ENCODE data around the gene LAIR2.
A peak's percentile ranks its signal among the peaks of the same experiment; 100 is the strongest.

The LAIR2 gene

GRCh38 chr19:54470991-54471782 lies 31.4 kb upstream of the LAIR2 start:
- no peaks in the 10 kb centered on the region for H3K9me3 ChIP-seq (ENCODE audit: severe bottlenecking)
- H3K4me3 ChIP-seq (ENCODE audit: low read depth, low read length): peak overlapping the region; percentile 37
- H3K27me3 ChIP-seq (ENCODE audit: insufficient read depth, low read depth, severe bottlenecking): peaks cover 43% of the 10 kb centered on the region
- H3K27ac ChIP-seq: no peak overlapping the region
- no peaks in the 10 kb centered on the region for H3K36me3 ChIP-seq
- TF ChIP-seq CTCF (IDR thresholded peaks at IDR 0.05; ENCODE audit: low read depth, low read length): no peak
- no peak for DNase-seq

GRCh38 chr19:54473071-54473891 lies 29.4 kb upstream of the LAIR2 start, which contains the start of gene CDC42EP5:
Gene CDC42EP5 (minus strand): TSS chr19:54473296. CDS start chr19:54465547, 7,749 bp downstream.
- Histone ChIP-seq H3K36me3 (no peaks in the 10 kb centered on the region), H3K4me3 (ENCODE audit: low read depth, low read length) (no peak within 1 kb of the TSS), H3K27me3 (ENCODE audit: insufficient read depth, low read depth, severe bottlenecking) (peaks cover 49% of the 10 kb centered on the region), H3K27ac (no peak within 1 kb of the TSS), H3K9me3 (ENCODE audit: severe bottlenecking) (peaks cover 3% of the 10 kb centered on the region)
- no peak for DNase-seq
- TF ChIP-seq CTCF (IDR thresholded peaks at IDR 0.05; ENCODE audit: low read depth, low read length): no peak

- no peak overlapping the region for H3K4me3 ChIP-seq (ENCODE audit: low read depth, low read length)
- H3K27ac ChIP-seq: no peak overlapping the region
- TF ChIP-seq CTCF (IDR thresholded peaks at IDR 0.05; ENCODE audit: low read depth, low read length): no peak
- no peak for DNase-seq
- peaks cover 3% of the 10 kb centered on the region for H3K9me3 ChIP-seq (ENCODE audit: severe bottlenecking)
- H3K36me3 ChIP-seq: no peaks in the 10 kb centered on the region
- peaks cover 53% of the 10 kb centered on the region for H3K27me3 ChIP-seq (ENCODE audit: insufficient read depth, low read depth, severe bottlenecking)
Observed at GRCh38 chr19:54473892-54474372, 28.7 kb upstream of the LAIR2 start.

- Histone ChIP-seq H3K27me3 (ENCODE audit: insufficient read depth, low read depth, severe bottlenecking) (peaks cover 53% of the 10 kb centered on the region), H3K4me3 (ENCODE audit: low read depth, low read length) (no peak overlapping the region), H3K9me3 (ENCODE audit: severe bottlenecking) (peaks cover 3% of the 10 kb centered on the region), H3K36me3 (no peaks in the 10 kb centered on the region), H3K27ac (no peak overlapping the region)
- DNase-seq: no peak
- no peak for TF ChIP-seq CTCF (IDR thresholded peaks at IDR 0.05; ENCODE audit: low read depth, low read length)
Observed at GRCh38 chr19:54475706-54476105, 26.9 kb upstream of the LAIR2 start.

GRCh38 chr19:54477650-54478049 lies 25.0 kb upstream of the LAIR2 start:
- H3K27me3 ChIP-seq (ENCODE audit: insufficient read depth, low read depth, severe bottlenecking): peaks cover 63% of the 10 kb centered on the region

More at GRCh38 chr19:54477650-54478049, 25.0 kb upstream of the LAIR2 start:
- peaks cover 3% of the 10 kb centered on the region for H3K9me3 ChIP-seq (ENCODE audit: severe bottlenecking)
- DNase-seq: no peak
- peak; percentile 38; the same call in 1 of the 2 replicates for TF ChIP-seq CTCF (IDR thresholded peaks at IDR 0.05; ENCODE audit: low read depth, low read length)
- H3K4me3 ChIP-seq (ENCODE audit: low read depth, low read length): no peak overlapping the region
- no peaks in the 10 kb centered on the region for H3K36me3 ChIP-seq
- no peak overlapping the region for H3K27ac ChIP-seq

All from WERI-Rb-1 (cell line).